ENCODE measurements around the gene ADGRG6.

DNA sequence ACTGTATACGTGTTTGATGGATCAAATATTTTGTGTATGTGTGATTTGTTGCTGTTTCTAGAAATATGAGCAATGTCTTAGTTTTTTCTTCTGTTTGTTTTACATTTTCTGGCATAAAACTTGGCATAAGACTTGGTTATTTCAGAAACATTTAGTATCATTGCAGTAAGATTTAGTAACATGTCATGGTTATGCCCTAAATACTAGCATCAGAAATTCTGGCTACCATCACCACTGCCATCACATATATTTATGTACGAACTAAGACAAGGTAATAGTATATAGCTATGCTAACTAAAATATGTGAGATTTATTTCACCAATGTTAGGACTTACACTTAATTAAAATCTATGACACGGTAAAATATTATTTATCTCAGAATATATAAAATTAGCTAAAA, 10.3 kb upstream of the ADGRG6 start:
- TF ChIP-seq, protein P1, sequence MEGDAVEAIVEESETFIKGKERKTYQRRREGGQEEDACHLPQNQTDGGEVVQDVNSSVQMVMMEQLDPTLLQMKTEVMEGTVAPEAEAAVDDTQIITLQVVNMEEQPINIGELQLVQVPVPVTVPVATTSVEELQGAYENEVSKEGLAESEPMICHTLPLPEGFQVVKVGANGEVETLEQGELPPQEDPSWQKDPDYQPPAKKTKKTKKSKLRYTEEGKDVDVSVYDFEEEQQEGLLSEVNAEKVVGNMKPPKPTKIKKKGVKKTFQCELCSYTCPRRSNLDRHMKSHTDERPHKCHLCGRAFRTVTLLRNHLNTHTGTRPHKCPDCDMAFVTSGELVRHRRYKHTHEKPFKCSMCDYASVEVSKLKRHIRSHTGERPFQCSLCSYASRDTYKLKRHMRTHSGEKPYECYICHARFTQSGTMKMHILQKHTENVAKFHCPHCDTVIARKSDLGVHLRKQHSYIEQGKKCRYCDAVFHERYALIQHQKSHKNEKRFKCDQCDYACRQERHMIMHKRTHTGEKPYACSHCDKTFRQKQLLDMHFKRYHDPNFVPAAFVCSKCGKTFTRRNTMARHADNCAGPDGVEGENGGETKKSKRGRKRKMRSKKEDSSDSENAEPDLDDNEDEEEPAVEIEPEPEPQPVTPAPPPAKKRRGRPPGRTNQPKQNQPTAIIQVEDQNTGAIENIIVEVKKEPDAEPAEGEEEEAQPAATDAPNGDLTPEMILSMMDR (IDR thresholded peaks at IDR 0.05), result no peak
- no peak for TF ChIP-seq EZH2 (IDR thresholded peaks at IDR 0.05; ENCODE audit: borderline replicate concordance, insufficient read depth, low read depth, low read length, poor library complexity, severe bottlenecking)

Measured in B cell (primary cell).